Vagina (tissue), 2 donors: ENCODE results near the gene UACA.

Source experiments
- CTCF ChIP-seq, 3 experiments: fragments of 450-650 bp in 2 of 3; fragments of 200-600 bp in 1 of 3; sonication (generic) in 1 of 3; IDR thresholded peaks; one replicate each; pipeline ENCODE4 v1.5.1; 2017 to 2019; ENCODE audit warnings: antibody characterized with exemption in 3 of 3, mild to moderate bottlenecking in 2 of 3, moderate library complexity in 2 of 3
- POLR2A ChIP-seq, 2 donors: fragments of 450-650 bp; IDR thresholded peaks; one replicate each; pipeline ENCODE4 v1.6.1; 2017; ENCODE audit warnings: antibody characterized with exemption in 2 of 2, mild to moderate bottlenecking in 2 of 2, moderate library complexity in 2 of 2

- TF ChIP-seq CTCF (IDR thresholded peaks at IDR 0.05) (no peak), POLR2A (IDR thresholded peaks at IDR 0.05) (no peak)
These were observed 43.8 kb upstream of the UACA start for GRCh38 chr15:70806992-70807712.
